ENCODE data around the gene CCDC7.
"Not testable (repeated sequence)": the region's sequence is repeated elsewhere in the genome, so short reads cannot be mapped to it uniquely, and the experiment has no call there.

The CCDC7 gene

GRCh38 chr10:32622409-32622808 lies 176.5 kb downstream of the CCDC7 start:
- TF ChIP-seq CTCF (IDR thresholded peaks at IDR 0.05; ENCODE audit: low read depth, low read length), result no peak
- H3K4me3 ChIP-seq (ENCODE audit: low read depth, low read length), result no peak overlapping the region

GRCh38 chr10:32627183-32627582 lies 181.2 kb downstream of the CCDC7 start:
- H3K4me3 ChIP-seq (ENCODE audit: low read depth, low read length), result no peak overlapping the region
- no peak for TF ChIP-seq CTCF (IDR thresholded peaks at IDR 0.05; ENCODE audit: low read depth, low read length)

GRCh38 chr10:32629910-32630309 lies 184.0 kb downstream of the CCDC7 start:
- no peak overlapping the region for H3K4me3 ChIP-seq (ENCODE audit: low read depth, low read length)
- TF ChIP-seq CTCF (IDR thresholded peaks at IDR 0.05; ENCODE audit: low read depth, low read length), result no peak

- no peak overlapping the region for H3K4me3 ChIP-seq (ENCODE audit: low read depth, low read length)
- TF ChIP-seq CTCF (IDR thresholded peaks at IDR 0.05; ENCODE audit: low read depth, low read length), result no peak
Measured at GRCh38 chr10:32646535-32646934, 200.6 kb downstream of the CCDC7 start.

GRCh38 chr10:32650246-32650655 lies 204.3 kb downstream of the CCDC7 start:
- H3K4me3 ChIP-seq (ENCODE audit: low read depth, low read length), result no peak overlapping the region
- no peak for TF ChIP-seq CTCF (IDR thresholded peaks at IDR 0.05; ENCODE audit: low read depth, low read length)

- not testable (repeated sequence) for H3K4me3 ChIP-seq (ENCODE audit: low read depth, low read length)
Measured at GRCh38 chr10:32657430-32657829, 211.5 kb downstream of the CCDC7 start.

- no peak overlapping the region for H3K4me3 ChIP-seq (ENCODE audit: low read depth, low read length)
- no peak for TF ChIP-seq CTCF (IDR thresholded peaks at IDR 0.05; ENCODE audit: low read depth, low read length)
Measured at GRCh38 chr10:32661346-32661745, 215.4 kb downstream of the CCDC7 start.

GRCh38 chr10:32680803-32681557 lies 235.0 kb downstream of the CCDC7 start:
- no peak for TF ChIP-seq CTCF (IDR thresholded peaks at IDR 0.05; ENCODE audit: low read depth, low read length)
- no peak overlapping the region for H3K4me3 ChIP-seq (ENCODE audit: low read depth, low read length)
